ENCODE results near the gene PC. TPM values are rescaled to one million over a fixed set of nuclear protein-coding genes. Genes with fewer than 3 reads are reported as not detected.

The PC gene
- total and polyA plus RNA-seq, 2 experiments from 2014 or later = 47.4 to 78.1 TPM

GRCh38 chr11:66846671-66847091 lies 111.5 kb downstream of the PC start:
- Histone ChIP-seq H2AFZ (no peak overlapping the region), H4K20me1 (ENCODE audit: insufficient read depth, poor library complexity, severe bottlenecking) (peaks cover 6% of the 10 kb centered on the region), H3K9me2 (replicated peaks; ENCODE audit: insufficient read depth) (no peaks in the 10 kb centered on the region), H3K9me3 (ENCODE audit: low read depth) (no peaks in the 10 kb centered on the region), H3K4me2 (no peak overlapping the region), H3K36me3 (replicated peaks; ENCODE audit: insufficient read depth, low read depth) (no peaks in the 10 kb centered on the region), H3K27me3 (no peaks in the 10 kb centered on the region), H3K27ac (no peak overlapping the region), H3K4me1 (ENCODE audit: insufficient read depth) (peaks cover 14% of the 10 kb centered on the region), H3K4me3 (no peak overlapping the region), H3K79me2 (peaks cover 31% of the 10 kb centered on the region)
- DNase-seq (ENCODE audit: low spot score) = no peak
- TF ChIP-seq EZH2 (IDR thresholded peaks at IDR 0.05; ENCODE audit: borderline replicate concordance) (no peak), EZH2phosphoT487 (IDR thresholded peaks at IDR 0.05; ENCODE audit: low read depth, severe bottlenecking, unreplicated experiment) (no peak), CTCF (IDR thresholded peaks at IDR 0.05; ENCODE audit: poor library complexity) (no peak)
- 94% methylated on average over 4 of the region's 4 CpGs for WGBS (ENCODE audit: low lambda C conversion rate, missing lambda C conversion rate)

GRCh38 chr11:66845876-66846212 lies 112.3 kb downstream of the PC start:
- peaks cover 16% of the 10 kb centered on the region for H3K4me1 ChIP-seq (ENCODE audit: insufficient read depth)
- no peak overlapping the region for H3K27ac ChIP-seq
- H3K4me2 ChIP-seq = no peak overlapping the region
- H2AFZ ChIP-seq = no peak overlapping the region
- H3K9me2 ChIP-seq (replicated peaks; ENCODE audit: insufficient read depth) = no peaks in the 10 kb centered on the region
- 93% methylated on average over 9 of the region's 9 CpGs for WGBS (ENCODE audit: low lambda C conversion rate, missing lambda C conversion rate)
- H3K27me3 ChIP-seq = no peaks in the 10 kb centered on the region
- no peak for DNase-seq (ENCODE audit: low spot score)
- H3K36me3 ChIP-seq (replicated peaks; ENCODE audit: insufficient read depth, low read depth) = no peaks in the 10 kb centered on the region
- no peaks in the 10 kb centered on the region for H3K9me3 ChIP-seq (ENCODE audit: low read depth)
- TF ChIP-seq CTCF (IDR thresholded peaks at IDR 0.05; ENCODE audit: poor library complexity) (no peak), EZH2 (IDR thresholded peaks at IDR 0.05; ENCODE audit: borderline replicate concordance) (no peak), EZH2phosphoT487 (IDR thresholded peaks at IDR 0.05; ENCODE audit: low read depth, severe bottlenecking, unreplicated experiment) (no peak)
- no peak overlapping the region for H3K4me3 ChIP-seq
- H3K79me2 ChIP-seq = peaks cover 37% of the 10 kb centered on the region
- H4K20me1 ChIP-seq (ENCODE audit: insufficient read depth, poor library complexity, severe bottlenecking) = peaks cover 6% of the 10 kb centered on the region

- 95% methylated on average over 10 of the region's 15 CpGs for WGBS (ENCODE audit: low lambda C conversion rate, missing lambda C conversion rate)
Measured at GRCh38 chr11:66845143-66845875, 112.9 kb downstream of the PC start.

More at GRCh38 chr11:66845143-66845875, 112.9 kb downstream of the PC start:
- no peak for DNase-seq (ENCODE audit: low spot score)
- no peaks in the 10 kb centered on the region for H3K9me2 ChIP-seq (replicated peaks; ENCODE audit: insufficient read depth)
- peaks cover 16% of the 10 kb centered on the region for H3K4me1 ChIP-seq (ENCODE audit: insufficient read depth)
- peaks cover 37% of the 10 kb centered on the region for H3K79me2 ChIP-seq
- TF ChIP-seq EZH2 (IDR thresholded peaks at IDR 0.05; ENCODE audit: borderline replicate concordance) (no peak), EZH2phosphoT487 (IDR thresholded peaks at IDR 0.05; ENCODE audit: low read depth, severe bottlenecking, unreplicated experiment) (no peak), CTCF (IDR thresholded peaks at IDR 0.05; ENCODE audit: poor library complexity) (no peak)
- no peak overlapping the region for H3K27ac ChIP-seq
- H3K4me2 ChIP-seq = no peak overlapping the region
- H3K9me3 ChIP-seq (ENCODE audit: low read depth) = no peaks in the 10 kb centered on the region
- no peaks in the 10 kb centered on the region for H3K36me3 ChIP-seq (replicated peaks; ENCODE audit: insufficient read depth, low read depth)
- no peaks in the 10 kb centered on the region for H3K27me3 ChIP-seq
- H2AFZ ChIP-seq = no peak overlapping the region
- H3K4me3 ChIP-seq = no peak overlapping the region
- H4K20me1 ChIP-seq (ENCODE audit: insufficient read depth, poor library complexity, severe bottlenecking) = peaks cover 6% of the 10 kb centered on the region

All from hepatocyte (in vitro differentiated cells).